Left hindlimb (tissue), 1 donor: ENCODE measurements around the gene STMN1.
"Not testable (repeated sequence)": the region's sequence is repeated elsewhere in the genome, so short reads cannot be mapped to it uniquely, and the experiment has no call there.

Experiments
- DNase-seq: peaks from one replicate; pipeline ENCODE4 v3.0.0-alpha.2; 2018

The STMN1 gene

DNA sequence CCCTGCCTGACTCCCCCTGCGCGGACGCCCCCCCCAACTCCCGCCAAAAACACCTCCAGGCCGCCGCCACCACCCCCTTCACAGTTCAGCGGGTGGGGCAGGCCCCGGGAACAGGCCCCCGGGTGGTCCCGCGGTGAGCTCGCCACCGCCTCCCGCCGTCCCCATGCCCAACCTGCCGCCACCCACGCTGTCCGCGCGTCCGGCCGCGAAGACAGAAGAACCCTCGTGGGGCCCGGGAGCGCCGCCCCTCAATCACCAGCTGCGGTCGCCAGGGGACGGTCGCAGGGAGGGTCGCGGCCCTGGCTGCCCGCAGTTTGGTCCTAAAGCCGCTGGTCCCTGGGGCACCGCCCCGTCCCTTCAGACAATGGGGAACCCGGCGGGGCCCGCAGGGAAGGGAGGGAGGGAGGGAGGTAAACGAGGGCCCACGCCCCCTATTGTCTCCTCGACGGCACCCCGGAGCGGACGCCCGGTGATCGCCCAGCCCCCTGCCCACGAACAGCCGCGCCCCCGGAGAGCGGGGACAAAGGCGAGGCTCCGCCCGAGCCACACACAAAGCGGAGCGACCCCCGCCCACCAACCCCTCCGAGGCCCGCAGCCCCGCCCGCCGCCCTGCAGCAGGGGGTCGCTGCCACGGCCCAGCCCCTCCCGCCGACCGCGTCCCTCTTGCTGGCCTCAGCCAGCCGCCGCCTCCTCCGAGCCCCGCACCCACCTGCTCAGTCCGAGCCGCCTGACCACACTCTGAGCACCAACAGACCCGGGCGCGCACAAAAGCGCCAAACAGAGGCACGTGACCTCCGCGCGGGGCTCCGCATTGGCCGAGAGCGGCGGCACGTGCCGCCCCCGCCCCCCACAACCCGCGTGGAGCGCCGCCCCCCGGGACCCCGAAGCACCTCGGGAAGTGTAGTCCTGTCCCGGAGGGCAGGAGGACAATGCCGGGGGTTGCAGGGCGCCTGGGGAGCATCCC lies at the start of gene STMN1:
Gene STMN1, minus strand, starts transcription at position 740 of the 964 bp plus-strand sequence. CDS start 1,743 bp downstream, outside the sequence.
- DNase-seq: peak; percentile 97

DNA sequence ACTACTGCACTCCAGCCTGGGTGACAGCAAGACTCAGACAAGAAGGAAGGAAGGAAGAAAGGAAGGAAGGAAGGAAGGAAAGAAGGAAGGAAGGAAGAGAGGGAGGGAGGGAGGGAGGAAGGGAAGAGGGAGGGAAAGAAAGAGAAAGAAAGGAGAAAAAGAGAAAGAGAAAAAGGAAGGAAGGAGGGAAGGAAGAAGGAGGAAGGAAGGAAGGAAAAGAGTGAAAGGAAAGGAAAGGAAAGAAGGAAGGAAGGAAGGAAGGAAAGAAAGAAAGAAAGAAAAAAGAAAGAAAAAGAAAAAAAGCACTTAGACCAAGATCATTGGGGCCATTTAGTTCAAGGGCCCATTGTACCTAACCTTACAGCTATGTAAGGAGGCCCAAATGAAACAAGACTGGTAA lies 49.3 kb upstream of the STMN1 start:
- DNase-seq: no peak

DNA sequence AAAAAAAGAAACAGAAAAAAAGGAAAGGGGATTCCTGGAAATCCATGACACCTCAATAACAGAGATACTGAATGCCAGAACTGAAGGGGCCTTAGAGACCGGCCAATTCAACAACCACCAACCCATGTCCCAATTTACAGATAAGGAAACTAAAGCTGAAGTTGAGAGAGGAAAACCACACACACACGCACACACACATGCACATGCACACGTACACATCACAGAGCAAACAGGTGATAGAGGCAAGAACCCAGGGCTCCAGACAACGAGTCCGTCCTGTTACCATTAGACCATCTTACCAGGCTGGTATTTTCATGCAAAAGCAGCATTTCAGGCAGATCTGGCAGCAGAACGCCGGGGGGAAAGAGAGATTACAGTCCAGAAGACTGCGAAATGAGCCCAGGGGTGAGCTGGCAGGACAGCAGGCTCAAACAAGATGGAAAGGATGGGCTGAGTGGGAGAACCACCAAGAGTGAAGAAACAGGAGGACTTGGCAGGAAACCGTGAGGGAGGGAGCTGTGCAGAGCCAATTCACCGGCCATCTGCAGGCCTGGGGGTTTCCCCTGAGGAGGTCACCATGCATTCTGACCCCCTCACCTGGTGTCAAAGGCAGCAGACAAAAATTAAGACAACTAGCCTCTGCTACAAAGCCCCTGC lies 48.2 kb upstream of the STMN1 start:
- peak; percentile 34 for DNase-seq

DNA sequence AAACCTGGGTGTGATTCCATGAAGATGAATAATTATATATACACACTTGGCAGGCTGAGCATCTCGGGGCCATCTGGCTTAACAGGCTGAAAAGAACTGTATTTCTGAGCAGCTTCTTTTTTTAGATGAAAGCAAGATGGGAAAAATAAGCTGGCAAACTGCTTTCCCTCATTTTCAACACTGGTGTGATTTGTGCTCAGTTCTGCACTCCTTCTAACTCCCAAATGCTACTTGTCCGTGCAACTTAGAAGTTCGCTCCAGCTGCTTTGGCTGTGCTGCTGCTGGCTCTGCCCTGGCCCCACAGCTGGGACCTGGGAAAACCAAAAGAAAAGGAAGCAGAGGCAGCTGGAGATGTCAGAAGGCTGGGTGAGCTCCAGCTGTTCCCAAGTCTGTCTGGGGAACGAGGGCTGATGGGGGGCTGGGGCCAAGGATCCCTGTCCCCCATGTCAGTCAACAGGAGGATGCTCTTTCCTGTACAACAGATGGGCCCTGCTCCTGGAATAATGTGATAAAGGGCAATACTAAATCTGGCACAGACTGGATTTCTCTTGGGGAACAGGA lies 46.7 kb upstream of the STMN1 start:
- DNase-seq: peak; percentile 93

DNA sequence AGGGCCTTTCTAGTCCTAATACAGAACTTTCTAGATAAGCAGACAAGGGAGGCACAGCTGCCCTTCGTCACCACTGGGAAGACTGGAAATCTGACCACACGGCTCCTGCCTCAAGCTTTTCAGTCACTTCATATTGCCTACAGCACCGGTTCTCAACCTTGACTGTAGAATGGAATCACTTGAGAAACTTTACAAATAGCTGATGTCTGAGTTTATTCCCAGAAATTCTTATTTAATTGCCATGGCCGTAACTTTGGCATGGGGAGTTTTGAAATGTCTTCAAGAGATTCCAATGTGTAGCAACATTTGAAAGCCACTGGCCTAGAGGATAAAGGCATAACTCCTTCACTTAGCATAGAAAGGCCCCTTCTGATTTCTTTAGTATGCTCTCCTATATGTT lies 42.4 kb upstream of the STMN1 start:
- DNase-seq: no peak

DNA sequence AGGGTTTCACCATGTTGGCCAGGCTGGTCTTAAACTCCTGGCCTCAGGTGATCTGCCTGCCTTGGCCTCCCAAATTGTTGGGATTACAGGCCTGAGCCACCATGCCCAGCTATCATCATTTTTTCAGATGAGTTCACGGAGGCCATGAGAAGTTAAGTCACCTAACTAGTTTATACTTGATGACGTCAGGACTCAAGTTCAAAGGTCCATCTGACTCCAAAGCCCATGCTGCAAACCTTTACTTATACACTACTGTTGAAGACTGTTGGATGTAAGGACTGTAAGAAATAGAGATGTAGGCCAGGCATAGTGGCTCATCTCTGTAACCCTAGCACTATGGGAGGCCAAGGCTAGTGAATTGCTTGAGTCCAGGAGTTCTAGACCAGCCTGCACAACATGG lies 40.8 kb upstream of the STMN1 start:
- DNase-seq: no peak

DNA sequence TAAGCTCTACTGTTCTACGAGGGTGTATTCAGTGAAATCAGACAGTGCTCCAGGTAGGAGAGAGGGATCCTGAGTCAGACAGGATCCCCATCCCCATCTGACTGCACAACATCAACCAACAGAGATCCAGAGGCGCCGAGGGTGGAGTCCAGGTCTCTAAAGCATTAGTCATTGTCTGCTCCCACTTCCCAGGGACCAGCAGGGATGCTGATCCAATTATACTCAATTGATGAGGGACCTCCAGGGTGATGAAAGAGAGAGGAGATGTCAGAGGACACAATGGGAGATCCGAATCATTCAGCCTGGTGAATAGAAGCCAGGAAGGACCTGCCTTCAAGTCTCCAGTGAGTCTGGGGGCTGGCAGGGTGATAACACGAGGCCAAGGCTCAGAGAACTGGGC lies 39.5 kb upstream of the STMN1 start:
- DNase-seq: no peak

DNA sequence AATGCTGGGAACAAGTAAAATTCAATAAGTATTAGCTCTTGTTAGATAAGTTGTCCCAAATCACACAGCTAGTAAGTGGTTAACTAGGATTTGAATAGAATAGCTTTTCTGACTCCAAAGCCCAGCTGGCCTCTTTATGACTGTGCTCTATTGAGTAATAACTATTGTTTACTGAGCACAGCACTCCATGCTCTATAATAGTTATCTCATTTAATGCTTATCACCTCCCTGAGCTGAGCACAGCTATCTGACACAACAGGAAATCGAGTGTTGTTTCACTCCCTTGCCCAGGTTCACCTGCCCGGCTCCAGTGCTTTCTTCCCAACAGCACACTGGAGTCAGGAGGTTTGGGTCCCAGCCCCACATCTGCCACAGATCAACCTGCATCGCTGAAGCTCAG lies 38.8 kb upstream of the STMN1 start:
- DNase-seq: no peak

DNA sequence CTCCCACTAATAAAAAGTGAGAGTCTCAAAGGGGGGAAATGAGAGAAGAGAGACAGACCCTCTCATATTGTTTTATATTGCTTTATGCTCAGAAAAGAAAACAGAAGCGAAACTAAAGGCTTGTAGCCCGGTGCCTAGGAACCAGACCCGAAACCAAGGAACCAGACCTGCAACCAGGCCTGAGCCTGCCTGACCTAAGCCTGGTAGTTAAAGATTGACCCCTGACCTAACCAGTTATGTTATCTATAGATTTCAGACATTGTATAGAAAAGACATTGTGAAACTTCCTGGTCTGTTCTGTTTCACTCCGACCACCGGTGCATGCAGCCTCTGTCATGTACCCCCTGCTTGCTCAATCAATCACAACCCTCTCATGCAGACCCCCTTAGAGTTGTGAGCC lies 37.3 kb upstream of the STMN1 start:
- DNase-seq: not testable (repeated sequence)

DNA sequence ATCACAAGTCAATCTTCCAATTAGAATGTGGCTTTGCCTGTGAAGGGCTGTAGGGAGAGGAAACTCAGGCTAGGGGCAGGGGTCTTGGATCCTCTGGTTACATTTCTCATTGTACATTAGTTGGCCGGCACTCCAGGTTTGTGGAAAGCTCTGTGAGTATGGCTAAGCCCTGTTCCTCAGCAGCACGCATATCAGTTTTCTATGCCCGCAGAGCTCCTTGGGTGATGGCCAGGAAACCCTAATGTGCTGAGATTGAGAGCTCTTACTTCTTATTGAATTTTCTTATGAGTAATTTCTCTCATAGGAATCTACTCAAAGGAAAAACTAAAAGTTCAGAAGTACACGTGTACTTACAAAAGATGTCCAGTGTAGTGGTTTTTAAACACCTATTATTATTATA lies 30.7 kb upstream of the STMN1 start:
- no peak for DNase-seq

DNA sequence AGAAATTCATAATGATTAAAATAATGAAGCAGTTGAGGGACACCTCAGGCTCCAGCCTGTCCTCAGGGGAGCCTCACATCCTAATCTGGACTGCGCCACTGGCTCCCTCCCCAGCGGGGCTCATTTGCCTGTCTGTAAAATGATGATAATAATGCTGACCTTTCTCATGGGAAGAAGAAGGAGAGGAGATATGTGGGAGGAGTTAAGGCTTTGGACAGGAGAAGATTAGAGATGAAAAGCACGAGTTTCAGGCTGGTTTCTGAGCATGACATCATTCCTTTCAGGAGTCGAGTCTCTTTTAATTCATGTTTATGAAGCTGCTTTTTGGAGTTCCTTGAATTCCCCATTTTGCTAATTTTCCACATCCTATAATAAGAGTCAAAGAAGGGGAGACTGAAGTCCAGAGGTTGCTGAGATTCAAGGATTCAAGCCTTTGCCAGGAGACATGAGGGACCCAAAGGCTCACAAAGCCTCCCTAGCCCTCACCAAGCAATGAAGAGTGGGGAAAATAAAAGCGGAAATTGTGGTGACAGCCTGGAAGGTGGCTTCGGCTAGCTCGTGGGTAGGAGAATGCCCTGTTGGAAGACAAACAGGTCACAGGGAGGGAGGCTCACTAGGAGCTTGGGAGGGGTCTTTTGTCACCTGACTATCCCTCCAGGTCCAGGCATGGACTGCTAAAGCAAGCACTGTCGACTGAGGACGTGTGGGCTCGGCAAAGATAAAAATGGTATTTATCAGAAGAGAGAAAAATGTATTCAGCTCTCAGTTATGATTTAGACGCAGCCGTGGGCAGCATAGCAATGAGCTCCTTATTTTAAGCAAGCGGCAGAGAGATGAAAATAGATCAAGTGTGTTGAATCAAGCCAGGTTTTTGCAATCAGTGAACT lies 27.5 kb upstream of the STMN1 start:
- no peak for DNase-seq

DNA sequence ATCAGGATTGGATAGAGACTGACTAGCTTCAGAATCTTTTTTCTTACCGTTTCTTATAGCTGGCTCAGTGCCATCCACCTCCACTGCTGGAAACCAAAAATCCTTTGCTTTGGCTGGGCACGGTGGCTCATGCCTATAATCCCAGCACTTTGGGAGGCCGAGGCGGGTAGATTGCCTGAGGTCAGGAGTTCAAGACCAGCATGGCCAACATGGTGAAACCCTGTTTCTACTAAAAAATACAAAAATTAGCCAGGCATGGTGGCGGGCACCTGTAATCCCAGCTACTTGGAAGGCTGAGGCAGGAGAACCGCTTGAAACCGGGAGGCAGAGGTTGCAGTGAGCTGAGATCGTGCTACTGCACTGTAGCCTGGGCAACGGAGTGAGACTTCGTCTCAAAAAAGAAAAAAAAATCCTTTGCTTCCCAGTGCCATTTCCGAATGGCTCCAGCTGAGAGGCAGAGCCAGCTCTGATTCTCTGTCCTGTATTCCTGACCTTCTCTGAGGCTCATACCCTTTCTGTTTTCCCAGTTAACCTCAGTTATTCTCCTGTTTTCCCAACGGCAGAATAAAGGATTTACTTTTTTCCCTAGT lies 26.7 kb upstream of the STMN1 start:
- DNase-seq: not testable (repeated sequence)

DNA sequence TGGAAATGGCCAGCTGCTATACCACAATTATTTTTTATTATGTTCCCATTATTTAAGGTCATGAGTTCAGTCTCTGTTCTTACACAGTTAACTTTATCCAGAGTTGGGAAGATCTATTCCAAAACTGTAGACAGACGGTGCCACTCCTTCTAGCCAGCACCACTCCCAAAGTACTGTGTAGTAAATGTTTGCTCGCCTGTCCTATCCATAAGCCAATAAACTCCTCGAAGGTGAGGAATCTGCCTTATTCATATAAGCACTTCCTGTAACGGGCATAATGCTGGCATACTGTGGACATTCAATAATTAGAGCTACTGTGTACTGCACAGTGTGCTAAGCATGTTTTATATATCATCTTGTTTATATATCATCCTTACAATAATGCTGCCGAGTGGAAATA lies 26.1 kb upstream of the STMN1 start:
- DNase-seq: no peak

DNA sequence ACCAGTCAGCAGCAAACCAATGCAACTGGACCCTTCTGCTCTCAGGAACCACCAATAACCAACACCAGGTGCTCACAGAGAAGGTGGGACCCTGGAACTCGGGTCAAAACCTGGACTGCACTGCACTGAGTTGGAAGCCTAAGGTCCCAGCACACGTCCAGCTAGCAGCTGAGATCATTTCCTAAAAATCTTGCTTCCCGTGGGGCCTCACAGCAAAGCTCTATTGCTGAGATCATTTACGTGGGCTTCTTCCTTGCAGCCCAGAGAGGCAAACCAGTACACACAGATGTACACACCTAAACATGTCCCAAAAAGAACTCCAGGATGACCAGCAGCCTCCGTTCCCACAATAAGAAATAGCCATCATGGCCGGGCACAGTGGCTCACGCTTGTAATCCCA lies 22.8 kb upstream of the STMN1 start:
- no peak for DNase-seq

DNA sequence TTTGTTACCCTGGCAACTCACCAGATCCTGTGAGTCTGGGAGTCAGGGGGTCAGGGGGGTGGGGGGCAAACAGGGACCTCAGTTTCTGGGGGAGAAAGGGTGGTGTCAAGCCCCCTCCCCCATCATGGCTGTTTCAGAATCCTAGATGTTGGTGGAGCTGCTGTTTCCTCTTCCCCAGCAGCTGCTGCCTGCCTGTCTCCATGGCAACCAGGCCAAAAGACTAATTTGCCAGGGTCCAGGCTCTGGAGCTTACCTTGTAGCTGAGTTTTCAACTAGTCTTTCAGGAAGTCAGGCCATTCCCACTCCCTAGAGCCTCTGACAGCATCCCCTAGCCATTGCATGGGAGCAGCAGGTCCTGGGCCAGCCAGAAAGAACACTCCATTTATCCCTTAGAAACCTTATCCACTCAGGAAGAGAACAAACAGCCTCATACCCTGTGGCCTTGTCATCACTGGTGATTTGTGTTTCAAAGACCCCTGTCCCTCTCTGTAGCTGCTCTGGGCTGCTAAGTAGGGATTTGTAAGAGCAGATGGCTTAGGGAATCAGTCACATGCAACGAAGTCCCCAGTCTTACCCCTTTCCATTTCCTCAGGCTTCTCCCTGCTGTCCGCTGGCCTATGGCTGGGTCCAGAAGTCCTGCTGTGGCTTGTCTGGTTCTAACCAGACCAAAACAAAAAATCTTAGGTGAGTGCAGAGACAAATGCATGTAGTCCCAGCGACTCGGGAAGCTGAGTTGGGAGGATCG lies 21.5 kb upstream of the STMN1 start:
- DNase-seq: peak; percentile 52

DNA sequence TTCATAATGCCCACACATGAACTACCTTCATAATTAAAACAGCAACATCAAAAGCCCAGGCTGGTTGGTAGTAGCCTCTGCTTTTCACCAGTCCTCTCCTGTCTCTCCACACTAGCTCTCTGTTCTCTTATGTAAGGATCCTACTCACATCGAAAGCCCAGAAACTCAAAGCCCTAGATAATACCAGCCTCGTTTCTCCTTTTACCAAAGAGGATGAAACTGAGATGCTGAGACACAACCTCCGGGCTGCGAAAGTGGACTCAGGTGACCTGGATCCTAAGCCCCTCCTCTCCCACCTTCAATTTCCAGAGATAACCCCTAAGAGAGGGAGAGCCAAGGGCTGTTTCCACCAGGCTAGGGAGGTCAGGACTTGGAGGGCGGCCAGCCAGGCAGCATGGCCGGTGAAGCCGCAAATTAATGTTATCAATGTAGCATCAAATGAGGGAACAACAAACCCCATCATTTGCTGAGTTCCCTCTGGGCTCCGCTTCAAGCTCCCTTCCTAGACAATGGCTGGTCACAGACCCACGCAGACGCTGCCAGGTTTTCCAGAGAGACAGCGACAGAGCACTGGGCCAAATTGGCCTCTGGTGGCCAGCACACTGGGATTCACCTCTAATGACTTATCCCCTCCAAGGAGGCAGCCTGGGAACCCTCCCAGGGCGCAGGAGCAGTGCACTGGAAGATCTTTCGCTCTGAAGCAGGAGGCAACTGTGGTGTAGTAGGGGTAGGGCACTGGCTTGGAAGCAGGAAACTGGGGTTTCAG lies 20.7 kb upstream of the STMN1 start:
- DNase-seq: no peak

DNA sequence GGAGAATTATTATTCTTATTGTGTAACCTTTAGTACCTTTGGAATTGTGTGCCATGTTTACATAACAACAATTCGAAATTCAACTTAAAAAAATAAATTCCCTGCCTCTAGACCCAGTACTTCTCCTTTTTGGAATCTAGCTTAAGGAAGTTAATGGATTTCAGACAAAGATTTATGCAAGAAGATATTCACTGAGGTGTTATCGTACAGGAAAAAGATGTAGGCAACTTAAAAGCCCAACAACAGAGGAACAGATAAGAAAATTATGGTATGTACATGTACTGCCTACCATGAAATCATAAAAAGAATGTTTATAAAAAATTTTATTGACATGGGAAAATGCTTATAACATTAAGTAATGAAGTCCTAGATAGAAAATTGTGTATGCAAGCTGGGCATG lies 18.2 kb upstream of the STMN1 start:
- DNase-seq: no peak

DNA sequence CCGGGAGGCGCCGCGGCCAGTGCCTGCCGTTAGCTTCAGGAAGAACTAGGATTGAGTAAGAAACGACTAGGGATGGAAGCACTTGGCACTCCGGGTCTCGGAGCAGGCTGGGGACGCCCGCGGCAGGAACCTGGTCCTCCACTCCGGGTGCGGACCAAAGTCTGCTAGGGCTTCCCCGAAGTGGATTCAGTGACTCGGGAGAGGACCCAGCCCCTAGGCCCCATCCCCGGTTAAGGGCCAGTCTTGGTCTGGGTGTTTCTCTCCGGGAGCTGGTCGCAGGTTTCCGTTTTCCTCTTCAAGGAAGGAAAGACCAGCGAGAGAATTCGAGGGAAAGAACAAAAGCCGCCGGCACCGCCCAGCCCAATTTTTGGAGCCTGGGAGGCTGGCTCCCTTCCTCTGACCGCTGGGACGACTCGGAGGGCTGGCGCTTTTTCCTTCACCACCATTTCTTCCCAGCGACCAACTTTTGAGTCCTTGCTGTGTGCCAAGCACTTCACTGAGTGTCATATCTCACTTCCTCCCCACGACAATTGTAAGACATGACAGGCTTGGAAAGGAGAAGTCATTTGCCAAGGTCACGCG lies 16.8 kb upstream of the STMN1 start:
- DNase-seq: peak; percentile 59

DNA sequence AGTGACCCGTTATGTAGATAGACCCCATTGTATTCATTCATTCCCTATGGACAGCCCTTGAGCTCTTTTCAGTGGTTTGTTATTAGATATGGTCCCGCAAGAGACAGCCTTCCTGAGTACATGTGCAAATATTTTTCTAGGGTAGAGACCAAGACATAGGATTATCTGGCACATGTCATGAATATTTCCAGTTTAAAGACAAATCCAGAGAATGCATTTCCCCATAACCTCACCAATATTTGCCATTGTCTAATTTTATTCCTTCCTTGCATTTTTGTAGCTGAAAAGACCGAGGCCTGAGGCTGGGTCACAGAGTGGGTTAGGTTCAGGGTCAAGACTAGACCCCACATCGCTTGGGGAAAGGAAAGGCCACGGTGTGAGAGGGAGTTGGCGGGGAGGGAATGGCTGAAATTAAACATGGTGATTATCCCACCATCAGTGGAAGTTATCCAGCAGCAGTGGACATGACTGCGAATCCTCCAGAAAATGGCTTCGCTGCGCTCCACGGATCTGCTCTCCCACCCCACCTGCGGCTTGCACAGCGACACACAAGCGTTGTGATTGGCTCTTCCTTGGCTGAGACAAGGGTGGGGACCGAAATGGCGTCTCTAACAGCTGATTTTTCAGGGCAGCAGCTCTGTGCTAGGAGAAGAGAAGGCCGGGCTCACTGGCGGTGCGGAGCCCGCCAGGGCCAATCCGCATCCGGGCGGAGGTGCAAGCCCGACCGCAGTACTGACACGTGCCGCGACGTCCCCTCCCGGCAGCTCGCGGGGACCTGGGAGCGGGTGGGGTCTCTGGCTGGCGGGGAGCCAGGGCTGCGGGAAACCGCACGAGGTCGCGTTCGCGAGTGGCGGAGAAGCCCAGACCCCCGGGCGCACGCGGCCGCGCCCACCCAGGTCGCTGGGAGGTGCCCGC lies 16.1 kb upstream of the STMN1 start:
- peak; percentile 63 for DNase-seq
